Measurements from ENCODE around the gene TMEM92. TPM values are rescaled to one million over a fixed set of nuclear protein-coding genes. Genes with fewer than 3 reads are reported as not detected.

TMEM92 gene
- total and polyA plus RNA-seq, 9 donors: 0.32 to 3.5 (median 1.6) TPM

- TF ChIP-seq POLR2A (IDR thresholded peaks at IDR 0.05): no peak
- no peak for TF ChIP-seq EP300 (IDR thresholded peaks at IDR 0.05)
- TF ChIP-seq, protein P1, sequence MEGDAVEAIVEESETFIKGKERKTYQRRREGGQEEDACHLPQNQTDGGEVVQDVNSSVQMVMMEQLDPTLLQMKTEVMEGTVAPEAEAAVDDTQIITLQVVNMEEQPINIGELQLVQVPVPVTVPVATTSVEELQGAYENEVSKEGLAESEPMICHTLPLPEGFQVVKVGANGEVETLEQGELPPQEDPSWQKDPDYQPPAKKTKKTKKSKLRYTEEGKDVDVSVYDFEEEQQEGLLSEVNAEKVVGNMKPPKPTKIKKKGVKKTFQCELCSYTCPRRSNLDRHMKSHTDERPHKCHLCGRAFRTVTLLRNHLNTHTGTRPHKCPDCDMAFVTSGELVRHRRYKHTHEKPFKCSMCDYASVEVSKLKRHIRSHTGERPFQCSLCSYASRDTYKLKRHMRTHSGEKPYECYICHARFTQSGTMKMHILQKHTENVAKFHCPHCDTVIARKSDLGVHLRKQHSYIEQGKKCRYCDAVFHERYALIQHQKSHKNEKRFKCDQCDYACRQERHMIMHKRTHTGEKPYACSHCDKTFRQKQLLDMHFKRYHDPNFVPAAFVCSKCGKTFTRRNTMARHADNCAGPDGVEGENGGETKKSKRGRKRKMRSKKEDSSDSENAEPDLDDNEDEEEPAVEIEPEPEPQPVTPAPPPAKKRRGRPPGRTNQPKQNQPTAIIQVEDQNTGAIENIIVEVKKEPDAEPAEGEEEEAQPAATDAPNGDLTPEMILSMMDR (IDR thresholded peaks at IDR 0.05): no peak
- intact Hi-C loops (cut with DNase I): no loop called here
- Histone ChIP-seq H3K9me3 (no peaks in the 10 kb centered on the region), H3K27me3 (no peaks in the 10 kb centered on the region), H3K36me3 (no peaks in the 10 kb centered on the region), H3K4me1 (ENCODE audit: insufficient read depth) (peaks cover 51% of the 10 kb centered on the region), H3K4me3 (no peak overlapping the region), H3K27ac (peak overlapping the region; percentile 76 to 77)
- DNase-seq: peak; percentile 41 to 67 (median 60)
- WGBS, 3 donors: 21 to 25% (median 23%) methylated on average over 10 of the region's 10 CpGs
Observed at GRCh38 chr17:50263331-50264262, 10.7 kb upstream of the TMEM92 start.

DNA sequence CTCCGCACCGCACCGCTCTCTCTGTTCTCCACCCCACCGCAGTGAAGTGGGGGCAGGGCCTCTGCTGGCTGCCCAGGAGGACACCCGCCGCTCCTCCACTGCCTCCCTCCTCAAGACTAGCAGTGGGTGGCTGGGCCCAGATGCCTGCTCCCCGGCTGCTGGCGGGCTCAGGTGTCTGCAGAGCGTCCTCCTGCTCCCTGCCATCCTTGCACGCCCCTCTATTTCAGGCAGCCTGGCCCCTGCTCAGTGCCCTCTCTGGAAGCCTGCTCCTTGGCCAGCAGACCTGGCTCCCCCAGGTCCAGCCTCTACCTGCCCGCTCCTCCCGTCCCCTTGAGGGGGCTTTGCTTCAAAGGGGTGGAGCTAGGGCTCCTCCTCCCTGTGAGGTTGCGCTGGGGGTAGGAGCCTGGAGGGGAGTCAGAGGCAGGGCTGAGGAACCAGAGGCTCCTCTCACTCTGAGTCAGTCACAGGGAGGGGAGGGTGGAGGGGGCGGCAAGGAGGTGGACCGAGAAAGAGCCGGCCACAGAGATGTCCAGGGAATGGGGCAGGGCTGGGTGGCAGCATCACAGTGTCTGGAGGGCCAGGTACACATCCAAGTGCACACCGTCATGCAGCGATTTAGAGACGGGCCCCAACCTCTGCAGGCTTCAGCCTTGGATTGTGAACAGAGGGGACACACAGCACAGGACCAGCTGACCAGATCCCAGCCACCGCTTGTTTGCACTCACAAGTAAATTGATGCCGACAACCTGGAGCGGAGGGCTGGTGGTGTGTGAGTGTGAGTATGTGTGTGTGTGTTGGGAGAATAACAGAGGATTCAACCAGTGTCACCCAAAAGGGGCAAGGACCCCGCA is 9.8 kb upstream of the TMEM92 start:
- Histone ChIP-seq H3K4me3 (no peak overlapping the region), H3K4me1 (ENCODE audit: insufficient read depth) (peaks cover 49% of the 10 kb centered on the region), H3K27me3 (no peaks in the 10 kb centered on the region), H3K27ac (peak overlapping the region; percentile 76 to 77), H3K9me3 (no peaks in the 10 kb centered on the region), H3K36me3 (no peaks in the 10 kb centered on the region)
- intact Hi-C loops (cut with DNase I): no loop called here
- TF ChIP-seq EP300 (IDR thresholded peaks at IDR 0.05) (no peak), POLR2A (IDR thresholded peaks at IDR 0.05) (no peak)
- TF ChIP-seq, protein P1 (IDR thresholded peaks at IDR 0.05): no peak
- DNase-seq: peak; percentile 65 to 73 (median 68)
- WGBS, 3 donors: 38 to 45% (median 43%) methylated on average over 23 of the region's 23 CpGs

DNA sequence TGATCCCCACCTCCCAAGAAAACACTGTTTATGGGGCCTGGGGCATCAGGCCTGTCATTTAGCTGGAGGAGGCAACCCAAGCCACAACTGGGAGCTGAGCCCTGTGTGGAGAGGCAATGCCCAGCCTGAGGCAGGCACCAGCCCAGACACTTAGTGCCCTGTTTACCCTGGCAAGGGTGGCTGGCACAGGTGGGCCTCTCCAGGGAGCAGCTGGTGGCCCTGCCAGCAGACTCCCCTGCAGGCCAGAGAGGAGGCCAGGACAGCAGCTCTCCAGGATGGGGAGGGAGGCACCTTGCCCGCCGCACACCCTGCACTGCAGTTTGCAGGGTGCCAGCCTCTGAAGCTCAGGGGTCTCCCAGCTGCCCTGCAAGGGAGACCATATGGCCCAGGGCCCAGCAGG is 9.1 kb upstream of the TMEM92 start:
- intact Hi-C loops (cut with DNase I): no loop called here
- Histone ChIP-seq H3K4me1 (ENCODE audit: insufficient read depth) (peaks cover 48% of the 10 kb centered on the region), H3K9me3 (no peaks in the 10 kb centered on the region), H3K36me3 (no peaks in the 10 kb centered on the region), H3K4me3 (no peak overlapping the region), H3K27ac (peak overlapping the region; percentile 76 to 77), H3K27me3 (no peaks in the 10 kb centered on the region)
- no peak for TF ChIP-seq POLR2A (IDR thresholded peaks at IDR 0.05)
- TF ChIP-seq, protein P1 (IDR thresholded peaks at IDR 0.05): no peak
- no peak for TF ChIP-seq EP300 (IDR thresholded peaks at IDR 0.05)
- DNase-seq: peak in 3 of 5 donors; percentile 19 to 39 (median 38)
- 90 to 100% (median 92%) methylated on average over 2 of the region's 2 CpGs for WGBS, 3 donors

- DNase-seq: peak in 3 of 5 donors; percentile 30 to 42 (median 38)
- H3K36me3 ChIP-seq: no peaks in the 10 kb centered on the region
- intact Hi-C loops (cut with DNase I): no loop called here
- 57 to 68% (median 57%) methylated on average over 10 of the region's 10 CpGs for WGBS, 3 donors
- no peak for TF ChIP-seq EP300 (IDR thresholded peaks at IDR 0.05)
- TF ChIP-seq, protein P1 (IDR thresholded peaks at IDR 0.05): no peak
- no peak for TF ChIP-seq POLR2A (IDR thresholded peaks at IDR 0.05)
- H3K27me3 ChIP-seq: no peaks in the 10 kb centered on the region
- peaks cover 49% of the 10 kb centered on the region for H3K4me1 ChIP-seq (ENCODE audit: insufficient read depth)
- H3K4me3 ChIP-seq: no peak overlapping the region
- no peaks in the 10 kb centered on the region for H3K9me3 ChIP-seq
- peak overlapping the region; percentile 68 to 76 for H3K27ac ChIP-seq
Observed at GRCh38 chr17:50265690-50266315, 8.5 kb upstream of the TMEM92 start.
